ENCODE measurements around the gene PARVA. TPM values are rescaled to one million over a fixed set of nuclear protein-coding genes. Genes with fewer than 3 reads are reported as not detected.

PARVA gene
- total RNA-seq, 1 donor from 2014 or later = 170 TPM

- H3K27ac Mint-ChIP-seq (ENCODE audit: unreplicated experiment) = peak overlapping the region; percentile 55
- no peak for DNase-seq (ENCODE audit: low spot score)
- H3K4me3 Mint-ChIP-seq (ENCODE audit: unreplicated experiment) = no peak overlapping the region
- H3K27me3 Mint-ChIP-seq (ENCODE audit: low read depth) = no peaks in the 10 kb centered on the region
- H3K4me1 Mint-ChIP-seq (ENCODE audit: low read depth) = peaks cover 75% of the 10 kb centered on the region
- H3K36me3 Mint-ChIP-seq (ENCODE audit: low read depth) = peaks cover 4% of the 10 kb centered on the region
- no peaks in the 10 kb centered on the region for H3K9me3 Mint-ChIP-seq (ENCODE audit: low read depth)
- no peak for TF ChIP-seq CTCF (IDR thresholded peaks at IDR 0.05)
These were observed 4.5 kb downstream of the PARVA start for GRCh38 chr11:12381875-12382274.

DNA sequence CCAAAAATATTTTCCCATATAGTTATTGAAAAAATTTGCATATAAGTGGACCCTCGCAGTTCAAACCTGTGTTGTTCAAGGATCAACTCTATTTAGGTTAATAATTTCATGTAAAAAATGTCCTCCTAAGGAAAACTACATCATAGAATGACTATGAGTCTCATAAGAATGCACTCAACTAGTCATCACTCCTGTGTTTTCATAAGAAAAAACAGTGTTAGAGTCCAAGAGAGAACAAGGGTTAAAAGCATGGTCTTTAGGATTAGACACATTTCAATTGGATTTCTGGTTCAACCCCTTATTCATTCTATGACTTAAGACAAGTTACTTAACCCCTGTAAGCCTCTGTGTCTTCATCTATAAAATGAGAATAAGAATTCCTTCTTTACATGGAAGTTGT is 5.1 kb downstream of the PARVA start:
- H3K27ac Mint-ChIP-seq (ENCODE audit: unreplicated experiment) = peak overlapping the region; percentile 55
- no peak for DNase-seq (ENCODE audit: low spot score)
- H3K27me3 Mint-ChIP-seq (ENCODE audit: low read depth) = no peaks in the 10 kb centered on the region
- H3K9me3 Mint-ChIP-seq (ENCODE audit: low read depth) = no peaks in the 10 kb centered on the region
- peaks cover 4% of the 10 kb centered on the region for H3K36me3 Mint-ChIP-seq (ENCODE audit: low read depth)
- peaks cover 75% of the 10 kb centered on the region for H3K4me1 Mint-ChIP-seq (ENCODE audit: low read depth)
- no peak for TF ChIP-seq CTCF (IDR thresholded peaks at IDR 0.05)
- no peak overlapping the region for H3K4me3 Mint-ChIP-seq (ENCODE audit: unreplicated experiment)

GRCh38 chr11:12386309-12386708 is 8.9 kb downstream of the PARVA start:
- Mint-ChIP-seq H3K36me3 (ENCODE audit: low read depth) (peaks cover 2% of the 10 kb centered on the region), H3K4me3 (ENCODE audit: unreplicated experiment) (no peak overlapping the region), H3K27ac (ENCODE audit: unreplicated experiment) (no peak overlapping the region), H3K9me3 (ENCODE audit: low read depth) (no peaks in the 10 kb centered on the region), H3K27me3 (ENCODE audit: low read depth) (no peaks in the 10 kb centered on the region), H3K4me1 (ENCODE audit: low read depth) (peaks cover 68% of the 10 kb centered on the region)
- no peak for DNase-seq (ENCODE audit: low spot score)
- TF ChIP-seq CTCF (IDR thresholded peaks at IDR 0.05) = no peak

- H3K36me3 Mint-ChIP-seq (ENCODE audit: low read depth) = peaks cover 2% of the 10 kb centered on the region
- peak overlapping the region; percentile 29 for H3K27ac Mint-ChIP-seq (ENCODE audit: unreplicated experiment)
- no peaks in the 10 kb centered on the region for H3K9me3 Mint-ChIP-seq (ENCODE audit: low read depth)
- peaks cover 68% of the 10 kb centered on the region for H3K4me1 Mint-ChIP-seq (ENCODE audit: low read depth)
- DNase-seq (ENCODE audit: low spot score) = no peak
- no peak for TF ChIP-seq CTCF (IDR thresholded peaks at IDR 0.05)
- no peak overlapping the region for H3K4me3 Mint-ChIP-seq (ENCODE audit: unreplicated experiment)
- no peaks in the 10 kb centered on the region for H3K27me3 Mint-ChIP-seq (ENCODE audit: low read depth)
These were observed 9.4 kb downstream of the PARVA start for GRCh38 chr11:12386745-12387144.

GRCh38 chr11:12388173-12388572 is 10.8 kb downstream of the PARVA start:
- no peaks in the 10 kb centered on the region for H3K27me3 Mint-ChIP-seq (ENCODE audit: low read depth)
- no peak overlapping the region for H3K4me3 Mint-ChIP-seq (ENCODE audit: unreplicated experiment)
- no peak overlapping the region for H3K27ac Mint-ChIP-seq (ENCODE audit: unreplicated experiment)
- peaks cover 57% of the 10 kb centered on the region for H3K4me1 Mint-ChIP-seq (ENCODE audit: low read depth)
- no peaks in the 10 kb centered on the region for H3K9me3 Mint-ChIP-seq (ENCODE audit: low read depth)
- TF ChIP-seq CTCF (IDR thresholded peaks at IDR 0.05) = no peak
- H3K36me3 Mint-ChIP-seq (ENCODE audit: low read depth) = peaks cover 2% of the 10 kb centered on the region
- no peak for DNase-seq (ENCODE audit: low spot score)

Measured in chondrocyte (in vitro differentiated cells).